Measurements from ENCODE around the gene MIF.
"Not testable (repeated sequence)": the region's sequence is repeated elsewhere in the genome, so short reads cannot be mapped to it uniquely, and the experiment has no call there.

MIF gene
- total RNA-seq = 6.0 to 25.0 (median 11.5) reads per million in 3 experiments

DNA sequence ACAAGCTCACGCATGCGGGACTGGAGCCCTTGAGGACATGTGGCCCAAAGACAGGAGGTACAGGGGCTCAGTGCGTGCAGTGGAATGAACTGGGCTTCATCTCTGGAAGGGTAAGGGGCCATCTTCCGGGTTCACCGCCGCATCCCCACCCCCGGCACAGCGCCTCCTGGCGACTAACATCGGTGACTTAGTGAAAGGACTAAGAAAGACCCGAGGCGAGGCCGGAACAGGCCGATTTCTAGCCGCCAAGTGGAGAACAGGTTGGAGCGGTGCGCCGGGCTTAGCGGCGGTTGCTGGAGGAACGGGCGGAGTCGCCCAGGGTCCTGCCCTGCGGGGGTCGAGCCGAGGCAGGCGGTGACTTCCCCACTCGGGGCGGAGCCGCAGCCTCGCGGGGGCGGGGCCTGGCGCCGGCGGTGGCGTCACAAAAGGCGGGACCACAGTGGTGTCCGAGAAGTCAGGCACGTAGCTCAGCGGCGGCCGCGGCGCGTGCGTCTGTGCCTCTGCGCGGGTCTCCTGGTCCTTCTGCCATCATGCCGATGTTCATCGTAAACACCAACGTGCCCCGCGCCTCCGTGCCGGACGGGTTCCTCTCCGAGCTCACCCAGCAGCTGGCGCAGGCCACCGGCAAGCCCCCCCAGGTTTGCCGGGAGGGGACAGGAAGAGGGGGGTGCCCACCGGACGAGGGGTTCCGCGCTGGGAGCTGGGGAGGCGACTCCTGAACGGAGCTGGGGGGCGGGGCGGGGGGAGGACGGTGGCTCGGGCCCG lies at the start of gene MIF:
TSS of gene MIF (plus strand) at position 439 of the 765 bp plus-strand sequence. CDS start at position 531, 92 bp downstream.
- DNase-seq = peak; percentile 93

DNA sequence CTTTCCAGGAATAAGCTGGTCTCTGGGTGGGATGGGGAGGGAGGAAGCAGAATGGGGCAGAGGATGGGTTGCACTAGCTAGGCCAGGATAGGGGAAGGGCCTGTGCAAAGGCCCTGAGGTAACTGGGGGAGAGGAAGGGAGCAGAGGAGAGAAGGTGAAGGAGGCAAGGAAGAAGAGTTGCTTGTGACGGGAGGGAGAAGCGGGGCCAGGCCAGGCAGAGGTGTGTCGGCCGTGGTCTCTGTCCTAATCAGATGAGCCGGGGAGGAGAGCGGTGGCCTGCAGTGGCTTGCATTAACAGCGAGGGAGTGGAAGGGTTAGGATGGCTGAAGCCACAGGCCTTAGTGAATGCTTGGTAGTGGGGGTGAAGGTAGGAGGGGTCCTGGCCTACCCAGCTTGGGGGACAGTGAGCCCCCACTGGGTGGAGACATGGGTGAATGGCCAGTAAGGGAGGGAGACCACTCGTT lies 49.4 kb upstream of the MIF start:
- no peak for DNase-seq

DNA sequence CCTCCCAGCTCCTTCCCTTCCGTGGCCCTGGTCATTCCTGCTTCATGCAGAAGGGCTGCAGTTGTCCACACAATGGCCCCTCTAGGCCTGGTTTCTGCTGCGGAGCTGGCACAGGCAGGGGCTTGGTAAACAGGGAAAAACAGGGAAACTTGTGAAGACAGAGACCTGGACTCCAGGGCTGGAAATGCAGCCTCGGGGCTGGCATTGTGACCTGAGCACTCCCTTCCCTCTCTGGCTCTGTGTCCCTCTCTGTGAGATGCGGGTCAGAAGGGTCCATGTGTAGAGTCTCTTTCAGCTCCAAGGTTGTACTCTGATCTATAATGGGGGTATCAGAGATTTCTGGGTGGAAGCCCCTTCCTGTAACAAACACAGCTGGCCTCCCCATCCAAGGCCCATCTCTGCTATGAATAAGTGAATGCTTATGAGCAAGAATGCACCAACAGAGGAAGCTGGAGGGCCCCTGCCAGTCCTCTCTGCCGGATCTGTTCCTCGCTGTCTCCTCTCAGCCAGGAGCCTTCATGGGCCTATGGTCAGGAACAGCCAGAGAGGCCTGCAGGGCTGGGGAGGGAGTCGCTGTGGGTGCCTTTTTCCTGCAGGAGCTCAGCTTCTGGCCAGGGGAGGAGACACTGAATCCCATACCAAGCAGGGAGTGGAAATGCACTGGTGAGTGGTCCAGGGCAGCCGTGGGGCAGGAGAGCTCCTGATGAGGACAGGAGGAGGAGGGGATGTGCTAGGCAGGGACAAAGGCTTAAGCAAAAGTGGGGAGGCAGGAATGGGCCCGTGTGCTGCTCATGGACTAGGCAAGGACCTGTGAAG lies 48.7 kb upstream of the MIF start:
- DNase-seq = no peak

DNA sequence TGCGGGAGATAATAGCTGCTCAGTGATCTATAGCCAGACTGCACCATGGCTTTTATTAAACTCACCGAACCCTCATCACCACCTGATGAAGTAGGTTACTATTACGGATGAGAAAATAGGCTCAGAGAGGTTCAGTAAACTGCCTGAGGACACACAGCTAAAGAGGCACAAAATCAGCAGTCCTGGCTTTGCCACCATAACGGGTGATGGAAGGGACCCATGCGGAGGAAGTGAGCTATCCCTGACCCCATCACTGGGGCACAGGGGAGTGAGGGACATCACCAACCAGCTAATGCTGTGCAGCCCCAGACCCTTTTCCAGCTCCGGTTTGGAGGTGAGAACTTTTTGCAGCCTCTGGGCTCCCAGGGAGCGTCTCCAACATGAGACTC lies 48.1 kb upstream of the MIF start:
- DNase-seq = no peak

DNA sequence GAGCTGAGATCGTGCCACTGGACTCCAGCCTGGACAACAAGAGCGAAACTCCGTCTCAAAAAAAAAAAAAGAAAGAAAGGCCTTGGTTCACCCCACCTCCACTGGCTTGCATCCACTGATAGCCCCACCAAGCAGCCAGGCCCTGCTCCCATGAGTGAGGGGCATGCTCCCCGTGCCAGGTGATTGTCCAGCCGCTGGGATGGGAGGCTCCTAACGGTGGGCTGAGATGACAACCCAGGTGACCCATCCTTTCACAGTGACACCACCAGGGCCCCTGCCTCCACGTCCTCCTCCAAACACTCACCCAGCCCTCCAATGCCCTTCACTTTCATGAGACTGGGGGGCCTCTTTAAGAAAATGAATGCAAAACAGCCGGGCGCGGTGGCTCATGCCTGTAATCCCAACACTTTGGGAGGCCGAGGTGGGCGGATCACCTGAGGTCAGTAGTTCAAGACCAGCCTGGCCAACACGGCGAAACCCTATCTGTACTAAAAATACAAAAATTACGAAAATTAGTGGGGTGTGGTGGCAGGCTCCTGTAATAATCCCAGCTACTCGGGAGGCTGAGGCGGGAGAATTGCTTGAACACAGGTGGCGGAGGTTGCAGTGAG lies 46.8 kb upstream of the MIF start:
- no peak for DNase-seq

DNA sequence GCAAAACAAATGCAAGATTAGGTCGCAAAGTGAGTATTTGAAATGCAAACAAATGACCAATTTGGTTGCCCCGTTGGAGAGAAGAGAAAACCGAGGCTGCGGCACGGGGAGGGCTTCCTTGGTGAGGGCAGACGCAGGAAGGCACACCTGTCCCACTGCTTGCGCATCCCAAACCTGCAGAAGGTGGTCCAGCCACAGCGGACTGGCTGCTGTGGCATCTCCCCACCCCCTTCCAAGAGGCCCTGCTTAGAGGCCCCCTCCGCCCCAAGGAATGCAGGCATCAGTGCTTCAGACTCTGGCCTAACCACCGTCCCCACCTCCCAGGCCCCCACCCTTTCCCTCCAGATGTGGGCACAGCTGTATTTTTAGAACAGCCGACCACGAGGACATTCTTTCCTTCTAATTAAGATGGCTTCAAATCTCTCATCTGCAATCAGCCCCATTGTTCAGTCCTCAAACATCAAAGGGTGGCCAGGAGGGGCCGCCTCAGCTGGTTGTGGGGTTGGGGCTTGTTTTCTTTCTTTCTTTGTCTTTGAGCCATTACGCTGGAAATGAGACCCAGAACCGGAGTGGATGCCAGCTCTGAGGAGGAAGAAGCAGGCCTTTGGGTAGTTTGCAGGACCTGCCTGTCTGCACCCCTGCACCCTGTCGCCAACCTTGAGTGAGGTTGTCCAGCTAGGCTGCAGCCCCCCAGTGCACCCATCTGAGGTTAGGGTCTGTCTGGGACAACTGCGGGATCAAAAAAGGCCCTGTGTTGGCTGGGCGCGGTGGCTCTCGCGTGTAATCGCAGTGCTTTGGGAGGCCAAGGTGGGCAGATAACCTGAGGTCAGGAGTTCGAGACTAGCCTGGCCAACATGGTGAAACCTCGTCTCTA lies 46.0 kb upstream of the MIF start:
- no peak for DNase-seq

DNA sequence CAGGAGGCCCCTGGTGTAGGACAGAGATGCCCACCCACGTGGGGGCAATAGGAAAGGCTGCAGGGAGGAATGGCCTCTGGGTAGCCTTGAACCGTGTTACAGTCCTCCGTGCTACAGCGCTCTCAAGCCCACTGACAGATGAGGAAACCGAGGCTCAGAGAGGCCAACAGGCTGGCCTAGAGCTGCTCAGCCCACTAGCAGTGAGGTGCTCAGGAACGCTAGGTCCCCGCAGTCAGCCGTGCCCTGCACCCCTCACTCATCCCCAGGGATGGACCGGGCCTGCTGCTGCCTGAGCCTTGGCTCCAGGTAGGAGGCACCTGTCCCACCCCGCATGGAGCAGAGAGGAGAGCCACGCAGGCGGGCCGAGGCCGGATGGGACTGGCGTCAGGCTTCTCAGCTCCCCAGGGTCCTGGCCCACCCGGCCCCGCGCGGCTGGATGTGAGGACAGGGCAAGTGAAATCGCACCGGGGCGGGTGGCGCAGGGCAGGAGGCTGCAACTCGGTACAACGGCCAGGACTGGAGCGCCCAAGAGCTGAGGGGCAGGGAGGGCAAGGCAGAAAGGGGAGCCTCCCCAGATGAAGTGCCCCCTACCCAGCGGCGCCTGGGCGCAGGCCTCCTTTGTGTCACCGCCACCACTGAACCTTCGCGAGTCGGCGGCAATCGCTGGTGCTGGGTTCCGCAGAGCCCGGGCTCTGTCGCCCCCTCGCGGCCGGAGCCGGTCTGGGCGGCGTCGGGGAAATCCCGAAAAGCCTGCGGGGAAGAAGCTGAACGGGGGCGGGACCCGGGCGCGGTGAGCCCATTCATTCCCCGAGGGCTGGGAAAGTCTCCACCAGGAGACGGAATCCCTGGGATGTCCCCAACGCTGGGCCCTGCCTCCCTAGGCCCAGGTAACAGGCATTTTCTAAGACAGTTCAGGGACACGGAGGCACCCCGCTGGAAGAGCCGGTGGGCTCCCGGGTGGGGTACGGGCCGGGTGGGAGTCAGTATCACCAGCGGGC lies 44.9 kb upstream of the MIF start:
- DNase-seq = peak; percentile 78

DNA sequence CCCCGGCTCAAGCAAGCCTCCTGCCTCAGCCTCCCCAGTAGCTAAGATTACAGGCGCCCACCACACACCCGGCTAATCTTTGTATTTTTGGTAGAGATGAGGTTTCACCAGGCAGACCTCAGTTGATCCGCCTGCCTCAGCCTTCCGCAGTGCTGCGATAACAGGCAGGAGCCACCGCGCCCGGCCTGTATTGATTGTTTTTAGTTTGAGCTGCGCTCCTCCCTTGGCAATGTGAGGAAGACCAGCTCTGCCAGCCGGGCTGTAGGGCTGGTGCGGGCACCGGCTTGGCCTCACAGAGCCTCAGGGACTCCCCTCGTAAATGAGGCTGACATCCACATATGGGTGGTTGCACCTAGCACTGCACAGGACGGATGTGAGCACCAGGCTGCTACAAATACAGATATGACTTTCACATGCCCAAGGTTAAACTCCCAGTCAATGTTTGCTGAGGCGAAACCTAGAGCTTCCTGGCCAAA lies 44.0 kb upstream of the MIF start:
- no peak for DNase-seq

DNA sequence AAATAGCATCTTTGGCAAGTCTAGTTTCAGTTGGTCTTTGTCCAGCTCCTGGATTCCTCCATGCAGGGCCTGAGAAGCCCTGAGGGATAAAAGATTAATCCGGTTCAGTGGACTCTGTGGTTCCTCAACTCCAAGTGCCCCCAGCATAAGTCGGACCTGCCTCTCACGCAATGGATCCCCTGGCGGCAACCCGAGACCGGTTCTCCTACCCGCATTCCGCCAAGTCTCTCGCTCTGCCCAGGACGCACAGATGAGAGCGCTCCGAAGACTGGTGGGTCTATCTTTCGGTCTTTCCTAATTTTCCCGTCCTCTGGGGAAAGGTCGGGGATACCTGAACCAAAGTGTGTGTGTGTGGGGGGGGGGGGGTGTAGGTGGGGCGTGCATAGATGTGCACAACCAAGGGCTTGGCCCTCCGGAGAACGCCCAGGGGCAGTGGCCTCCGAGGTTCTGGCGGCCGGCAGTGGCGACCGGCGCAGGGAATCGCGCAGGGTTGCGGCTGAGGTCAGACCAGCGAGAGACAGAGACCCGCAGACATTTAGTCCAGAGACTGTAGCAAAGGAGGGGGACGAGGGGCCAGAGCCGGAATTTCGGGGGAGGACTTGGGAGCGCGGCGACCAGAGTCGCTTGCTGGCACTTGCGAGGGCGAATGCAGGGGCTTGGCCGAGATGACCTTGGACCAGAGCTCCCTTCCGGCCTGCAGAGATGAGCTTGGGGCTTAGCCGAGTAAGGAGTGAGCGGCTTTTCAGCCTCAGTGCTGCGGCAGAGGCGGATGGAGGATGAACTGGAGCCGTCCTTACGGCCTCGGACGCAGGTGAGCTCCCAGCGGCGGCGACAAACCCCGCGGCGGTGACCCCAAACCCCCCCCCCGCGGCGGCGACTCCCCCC lies 37.2 kb upstream of the MIF start:
- DNase-seq = no peak

DNA sequence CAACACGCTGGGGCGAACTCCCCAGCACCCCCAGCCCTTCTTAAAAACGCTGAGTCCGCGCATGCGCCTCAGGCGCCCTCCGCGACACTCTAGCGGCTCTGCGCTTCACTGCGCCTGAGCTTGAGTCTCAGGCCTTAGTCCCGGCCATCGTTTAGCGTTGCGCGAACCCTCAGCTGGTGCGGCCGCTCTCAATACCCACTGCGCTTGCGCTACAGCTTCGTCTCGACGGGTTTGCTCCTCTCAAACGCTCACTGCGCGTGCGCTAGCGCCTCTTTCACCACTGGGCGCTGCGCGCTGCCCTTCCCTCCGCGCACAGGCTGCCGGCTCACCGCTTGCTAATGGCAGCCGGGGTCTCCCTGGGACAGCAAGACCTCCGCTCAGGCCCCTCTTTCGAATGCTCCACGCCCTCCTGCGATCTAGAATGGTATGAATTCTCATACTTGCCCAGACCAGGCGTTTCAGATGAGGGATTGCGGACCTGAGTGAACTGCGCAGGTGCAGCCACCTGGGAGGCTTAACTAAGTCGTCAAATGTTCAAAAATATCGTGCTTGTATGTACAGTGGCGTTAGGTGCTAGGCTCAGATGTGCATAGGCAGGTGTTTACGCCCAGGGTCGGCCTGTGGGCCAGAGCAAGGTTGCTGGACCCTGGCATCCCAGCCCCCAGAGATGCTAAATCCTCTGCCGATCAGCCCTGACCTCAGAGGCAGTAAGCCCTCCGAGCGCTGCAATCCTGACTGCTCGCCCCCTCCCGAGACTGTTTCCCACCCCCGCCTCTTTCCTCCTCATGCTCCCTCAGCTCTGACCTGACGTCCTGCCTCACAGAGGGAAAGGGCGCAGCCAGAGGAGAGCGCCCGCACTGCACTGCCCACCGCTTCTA lies 36.3 kb upstream of the MIF start, which contains the start of gene SLC2A11:
TSS of gene SLC2A11 (plus strand) at position 270 of the 878 bp plus-strand sequence. CDS start at position 395, 125 bp downstream.
- peak; percentile 92 for DNase-seq

DNA sequence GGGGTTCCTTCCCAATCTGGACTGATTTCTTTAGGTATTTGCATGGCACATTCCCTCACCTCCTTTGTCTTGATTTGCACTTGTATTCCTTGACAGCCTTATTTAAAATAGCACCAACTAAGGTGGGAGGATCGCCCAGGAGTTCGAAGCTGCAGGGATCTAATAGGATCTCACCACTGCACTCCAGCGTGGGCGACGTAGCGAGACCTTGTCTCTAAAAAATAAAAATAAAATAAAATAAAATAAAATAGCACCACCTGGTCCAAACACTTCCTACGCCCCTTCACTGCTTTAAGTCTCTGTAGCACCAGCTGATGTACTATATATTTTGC lies 35.7 kb upstream of the MIF start:
- DNase-seq = no peak

DNA sequence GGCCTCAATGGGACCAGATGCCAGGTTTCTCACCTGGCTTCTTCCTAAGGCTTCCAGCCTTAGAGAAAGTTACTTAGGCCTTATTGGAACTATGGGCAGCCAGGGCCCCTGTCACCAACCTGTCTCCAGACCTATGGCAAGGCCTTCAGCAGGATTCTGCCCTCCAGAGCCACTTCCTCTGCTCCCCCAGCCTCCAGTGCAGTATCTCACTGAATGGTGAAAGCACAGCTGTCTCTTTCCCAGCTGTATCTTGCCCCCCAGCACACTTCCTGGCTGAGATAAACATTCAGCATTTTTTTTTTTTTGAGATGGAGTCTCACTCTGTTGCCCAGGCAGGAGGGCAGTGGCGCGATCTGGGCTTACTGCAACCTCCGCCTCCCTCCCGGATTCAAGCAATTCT lies 35.0 kb upstream of the MIF start:
- DNase-seq = no peak

DNA sequence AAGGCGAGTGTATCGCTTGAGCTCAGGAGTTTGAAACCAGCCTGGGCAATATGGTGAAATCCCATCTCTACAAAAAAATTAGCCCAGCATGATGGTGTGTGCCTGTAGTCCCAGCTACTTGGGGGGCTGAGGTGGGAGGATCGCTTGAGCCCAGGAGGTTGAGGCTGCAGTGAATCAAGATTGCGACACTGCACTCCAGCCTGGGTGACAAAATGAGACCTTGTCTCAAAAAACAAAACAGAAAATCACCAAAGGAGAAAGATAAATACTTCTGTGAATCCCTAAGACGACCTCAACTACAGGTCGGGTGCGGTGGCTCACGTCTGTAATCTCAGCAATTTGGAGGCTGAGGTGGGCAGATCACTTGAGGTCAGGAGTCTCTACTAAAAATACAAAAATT lies 34.0 kb upstream of the MIF start:
- DNase-seq = not testable (repeated sequence)

DNA sequence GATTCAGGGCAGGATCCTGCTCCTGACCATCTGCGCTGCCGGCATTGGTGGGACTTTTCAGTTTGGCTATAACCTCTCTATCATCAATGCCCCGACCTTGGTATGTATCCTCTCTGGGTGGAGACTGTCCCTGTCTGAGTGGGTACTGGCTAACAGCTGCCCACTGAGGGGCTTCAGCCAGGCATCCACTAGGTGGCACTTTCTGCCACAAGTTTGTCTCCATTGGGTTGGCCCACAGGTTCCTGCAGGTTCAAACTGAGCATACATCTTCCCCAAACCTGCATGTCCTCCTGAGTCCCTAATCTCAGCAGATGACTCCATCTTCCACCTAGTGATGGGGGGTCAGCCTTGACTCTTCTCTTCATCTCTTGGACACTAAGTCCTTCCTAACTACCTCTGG lies 32.1 kb upstream of the MIF start:
- no peak for DNase-seq

DNA sequence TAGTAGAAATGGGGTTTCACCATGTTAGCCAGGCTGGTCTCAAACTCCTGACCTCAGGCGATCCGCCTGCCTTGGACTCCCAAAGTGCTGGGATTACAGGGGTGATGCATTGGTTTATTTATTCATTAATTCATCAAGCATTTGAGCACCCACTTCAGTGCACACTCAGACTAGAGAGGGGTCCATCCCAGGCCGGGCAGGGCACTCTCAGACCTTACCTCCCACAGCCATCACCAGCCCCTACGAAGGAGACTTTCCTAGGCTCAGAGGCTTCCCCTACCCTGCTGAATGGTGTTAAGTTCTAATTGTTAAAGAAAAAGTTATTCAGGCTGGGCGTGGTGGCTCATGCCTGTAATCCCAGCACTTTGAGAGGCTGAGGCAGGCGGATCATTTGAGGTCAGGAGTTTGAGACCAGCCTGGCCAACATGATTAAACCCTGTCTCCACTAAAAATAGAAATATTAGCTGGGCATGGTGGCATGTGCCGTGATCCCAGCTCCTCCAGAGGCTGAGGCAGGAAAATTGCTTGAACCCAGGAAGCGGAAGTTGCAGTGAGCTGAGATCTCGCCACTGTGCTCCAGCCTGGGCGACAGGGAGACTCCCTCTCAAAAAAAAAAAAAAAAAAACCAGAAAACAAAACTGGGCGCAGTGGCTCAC lies 29.6 kb upstream of the MIF start:
- not testable (repeated sequence) for DNase-seq

DNA sequence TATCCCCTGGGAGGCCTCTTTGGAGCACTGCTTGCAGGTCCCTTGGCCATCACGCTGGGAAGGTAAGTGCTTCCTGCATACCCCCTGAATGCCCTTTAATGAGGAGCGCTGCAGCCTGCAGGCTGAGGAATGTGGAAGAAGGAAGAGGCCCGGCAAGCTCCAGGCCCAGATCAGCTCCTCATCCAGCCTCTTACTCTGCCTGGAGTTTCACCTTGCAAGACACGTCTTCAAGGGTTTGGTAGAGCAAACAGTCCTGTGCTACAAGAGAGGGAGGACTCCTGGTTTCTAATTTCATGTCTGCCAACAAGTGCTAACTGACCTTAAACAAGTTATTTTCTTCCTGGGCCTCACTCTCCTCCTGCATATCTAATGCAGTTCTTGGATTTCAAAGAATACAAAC lies 25.6 kb upstream of the MIF start:
- no peak for DNase-seq

DNA sequence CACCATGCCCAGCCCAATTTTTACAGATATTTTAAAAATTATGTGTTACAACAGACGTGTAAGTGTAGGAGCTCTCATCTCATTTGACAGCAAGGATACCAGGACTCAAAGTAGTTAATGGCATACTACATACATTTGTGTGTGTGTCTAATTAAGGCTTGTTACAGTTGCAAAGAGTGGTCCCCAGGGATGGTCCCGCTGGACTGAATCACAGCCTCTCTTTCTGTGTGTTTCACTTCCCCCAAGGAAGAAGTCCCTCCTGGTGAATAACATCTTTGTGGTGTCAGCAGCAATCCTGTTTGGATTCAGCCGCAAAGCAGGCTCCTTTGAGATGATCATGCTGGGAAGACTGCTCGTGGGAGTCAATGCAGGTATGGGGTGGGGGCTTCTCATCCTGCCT lies 19.3 kb upstream of the MIF start:
- DNase-seq = no peak

DNA sequence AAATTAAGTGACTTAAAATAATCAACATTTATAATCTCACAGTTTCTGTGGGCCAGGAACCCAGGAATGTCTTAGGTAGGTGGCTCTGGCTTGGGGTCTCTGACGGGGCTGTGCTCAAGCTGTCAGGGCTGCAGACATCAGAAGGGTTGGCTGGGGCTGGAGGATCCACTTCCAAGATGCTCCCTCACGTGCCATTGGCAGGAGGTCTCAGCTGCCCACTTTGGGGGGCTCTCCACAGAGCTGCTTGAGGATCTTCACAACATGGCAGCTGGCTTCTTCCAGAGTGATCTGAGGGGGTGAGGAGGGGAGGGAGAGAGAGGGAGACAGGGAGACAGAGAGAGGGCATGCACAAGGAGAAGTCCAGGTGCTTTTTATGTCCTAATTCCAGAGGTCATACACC lies 18.4 kb upstream of the MIF start:
- DNase-seq = no peak
